ENCODE data around the gene ATOSA.

ATOSA gene

GRCh38 chr15:52652286-52652685 is 26.9 kb downstream of the ATOSA start:
- DNase-seq (ENCODE audit: low read depth) = no peak

DNA sequence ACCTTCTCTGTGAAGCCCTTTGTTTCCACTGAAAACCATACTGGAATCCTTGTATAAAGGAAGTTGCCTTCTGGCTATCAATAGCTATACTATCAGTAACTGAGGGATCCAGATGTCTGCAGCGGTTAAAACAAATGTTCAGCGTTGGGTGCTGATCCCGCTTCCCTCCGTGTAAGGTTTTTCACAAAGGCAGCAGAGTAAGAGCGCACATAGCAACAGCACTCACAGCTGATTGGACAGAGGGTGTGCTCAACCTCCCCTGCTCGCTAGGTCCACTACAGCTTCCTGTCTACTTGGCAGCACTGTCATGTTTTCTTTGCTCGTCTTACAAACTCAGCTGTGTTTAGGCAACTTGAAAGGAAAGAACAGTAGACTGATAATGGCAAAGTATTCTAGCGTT is 27.3 kb downstream of the ATOSA start:
- DNase-seq (ENCODE audit: low read depth) = peak; percentile 8

DNA sequence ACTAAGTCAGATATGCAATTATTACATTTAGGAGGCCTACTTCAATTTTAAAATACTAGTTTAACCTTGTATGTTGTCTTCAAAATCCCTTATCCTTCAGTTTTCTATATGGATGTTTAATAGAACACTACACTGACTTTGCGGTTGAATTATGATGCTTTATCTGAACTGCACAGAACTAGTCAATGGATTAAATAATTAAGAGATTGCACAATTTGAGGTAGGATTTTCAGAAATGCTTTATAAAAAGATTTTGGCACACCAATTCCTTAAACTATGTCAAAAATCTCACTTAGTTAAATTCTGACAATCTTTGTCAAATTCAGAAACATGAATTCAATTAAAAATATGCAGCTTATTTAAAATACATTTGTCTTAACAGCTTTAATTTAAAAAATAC is 28.1 kb downstream of the ATOSA start:
- DNase-seq (ENCODE audit: low read depth) = no peak

- no peak for DNase-seq (ENCODE audit: low read depth)
Measured at GRCh38 chr15:52649686-52650085, 29.5 kb downstream of the ATOSA start.

DNA sequence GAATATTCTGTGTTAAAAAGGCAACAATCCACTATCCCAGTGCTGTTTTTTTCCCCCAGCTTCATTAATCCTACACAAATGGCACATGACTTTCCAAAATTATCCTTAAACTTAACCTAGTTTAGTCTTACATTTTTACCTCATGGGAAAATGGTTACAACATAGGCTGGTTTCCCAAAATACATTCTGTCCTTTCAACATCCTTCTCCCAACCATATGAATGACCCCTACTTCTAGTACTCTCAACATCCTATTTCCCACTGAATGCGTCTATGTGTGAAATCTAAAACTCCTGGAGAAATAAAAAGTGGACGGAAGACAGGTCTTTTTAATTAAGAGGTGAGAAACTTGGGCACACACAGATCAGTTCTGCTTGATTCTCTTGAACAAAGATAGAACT is 33.3 kb downstream of the ATOSA start:
- DNase-seq (ENCODE audit: low read depth) = no peak

GRCh38 chr15:52642386-52643361 is 36.5 kb downstream of the ATOSA start:
- DNase-seq (ENCODE audit: low read depth) = no peak

GRCh38 chr15:52636459-52636858 is 42.7 kb downstream of the ATOSA start:
- no peak for DNase-seq (ENCODE audit: low read depth)

- DNase-seq (ENCODE audit: low read depth) = no peak
Measured at GRCh38 chr15:52635908-52636307, 43.3 kb downstream of the ATOSA start.

All from T-helper 22 cell (primary cell).